ENCODE measurements around the gene TRIM24. TPM values are rescaled to one million over a fixed set of nuclear protein-coding genes. Genes with fewer than 3 reads are reported as not detected.
"Not testable (repeated sequence)": the region's sequence is repeated elsewhere in the genome, so short reads cannot be mapped to it uniquely, and the experiment has no call there.

Gene TRIM24
- total and polyA plus RNA-seq, 2 experiments from 2014 or later: 3.4 to 7.5 TPM

- Histone ChIP-seq H3K79me2 (ENCODE audit: insufficient read depth) (no peaks in the 10 kb centered on the region), H2AFZ (no peak overlapping the region), H3K4me1 (ENCODE audit: insufficient read depth) (no peaks in the 10 kb centered on the region), H3K4me3 (no peak overlapping the region), H3K9me2 (ENCODE audit: insufficient read depth) (no peaks in the 10 kb centered on the region), H4K20me1 (ENCODE audit: insufficient read depth) (no peaks in the 10 kb centered on the region), H3K9me3 (ENCODE audit: low read depth) (no peaks in the 10 kb centered on the region), H3K9ac (no peak overlapping the region), H3F3A (ENCODE audit: insufficient read depth) (no peaks in the 10 kb centered on the region), H3K27ac (no peak overlapping the region), H3K36me3 (ENCODE audit: low read depth) (0 out of 2 replicates have a peak, but pooled peaks cover 19% of the 10 kb centered on the region), H3K4me2 (ENCODE audit: unreplicated experiment) (no peak overlapping the region), H3K27me3 (replicated peaks; ENCODE audit: insufficient read depth) (no peaks in the 10 kb centered on the region)
- no peak for TF ChIP-seq EZH2phosphoT487 (IDR thresholded peaks at IDR 0.05; ENCODE audit: insufficient read depth, low read depth)
- TF ChIP-seq EZH2 (IDR thresholded peaks at IDR 0.05; ENCODE audit: insufficient read depth, poor library complexity, severe bottlenecking): no peak
- WGBS, 2 experiments (ENCODE audit: low coverage in 1 of 2, low lambda C conversion rate in 2 of 2, missing lambda C conversion rate in 2 of 2): 96 to 98% methylated on average over 3 of the region's 3 CpGs
- in situ Hi-C loops (cut with MboI): no loop called here
- DNase-seq: no peak
Observed at GRCh38 chr7:138525757-138526156, 65.7 kb downstream of the TRIM24 start.

GRCh38 chr7:138527746-138528223 lies 67.7 kb downstream of the TRIM24 start:
- H3K9me3 ChIP-seq (ENCODE audit: low read depth): no peaks in the 10 kb centered on the region
- in situ Hi-C loops (cut with MboI): no loop called here
- H4K20me1 ChIP-seq (ENCODE audit: insufficient read depth): no peaks in the 10 kb centered on the region
- no peaks in the 10 kb centered on the region for H3K9me2 ChIP-seq (ENCODE audit: insufficient read depth)
- no peaks in the 10 kb centered on the region for H3K4me1 ChIP-seq (ENCODE audit: insufficient read depth)
- DNase-seq: no peak
- no peaks in the 10 kb centered on the region for H3K27me3 ChIP-seq (replicated peaks; ENCODE audit: insufficient read depth)
- 0 out of 2 replicates have a peak, but pooled peaks cover 19% of the 10 kb centered on the region for H3K36me3 ChIP-seq (ENCODE audit: low read depth)
- TF ChIP-seq EZH2phosphoT487 (IDR thresholded peaks at IDR 0.05; ENCODE audit: insufficient read depth, low read depth) (no peak), EZH2 (IDR thresholded peaks at IDR 0.05; ENCODE audit: insufficient read depth, poor library complexity, severe bottlenecking) (no peak)
- no peaks in the 10 kb centered on the region for H3K79me2 ChIP-seq (ENCODE audit: insufficient read depth)
- no peak overlapping the region for H3K27ac ChIP-seq
- H3F3A ChIP-seq (ENCODE audit: insufficient read depth): no peaks in the 10 kb centered on the region
- no peak overlapping the region for H3K4me2 ChIP-seq (ENCODE audit: unreplicated experiment)
- no peak overlapping the region for H2AFZ ChIP-seq
- H3K9ac ChIP-seq: no peak overlapping the region
- 95 to 96% methylated on average over 5 of the region's 5 CpGs for whole genome bisulfite sequencing, 2 experiments (ENCODE audit: low coverage in 1 of 2, low lambda C conversion rate in 2 of 2, missing lambda C conversion rate in 2 of 2)
- no peak overlapping the region for H3K4me3 ChIP-seq

GRCh38 chr7:138536833-138537232 lies 76.8 kb downstream of the TRIM24 start:
- H3F3A ChIP-seq (ENCODE audit: insufficient read depth); H3K4me1 ChIP-seq (ENCODE audit: insufficient read depth); H3K9me3 ChIP-seq (ENCODE audit: low read depth); H3K9me2 ChIP-seq (ENCODE audit: insufficient read depth); H4K20me1 ChIP-seq (ENCODE audit: insufficient read depth); H3K79me2 ChIP-seq (ENCODE audit: insufficient read depth); H2AFZ ChIP-seq; H3K36me3 ChIP-seq (ENCODE audit: low read depth); H3K27ac ChIP-seq; H3K27me3 ChIP-seq (replicated peaks; ENCODE audit: insufficient read depth); DNase-seq; H3K9ac ChIP-seq; H3K4me3 ChIP-seq; in situ Hi-C loops (cut with MboI); H3K4me2 ChIP-seq (ENCODE audit: unreplicated experiment): not testable (repeated sequence)
- WGBS, 2 experiments (ENCODE audit: low coverage in 1 of 2, low lambda C conversion rate in 2 of 2, missing lambda C conversion rate in 2 of 2): 88 to 93% methylated on average over 19 to 20 of the region's 20 CpGs

- Histone ChIP-seq H3K27me3 (replicated peaks; ENCODE audit: insufficient read depth) (no peaks in the 10 kb centered on the region), H4K20me1 (ENCODE audit: insufficient read depth) (no peaks in the 10 kb centered on the region), H3K4me2 (ENCODE audit: unreplicated experiment) (no peak overlapping the region), H3K9me3 (ENCODE audit: low read depth) (no peaks in the 10 kb centered on the region), H3K79me2 (ENCODE audit: insufficient read depth) (no peaks in the 10 kb centered on the region), H3K4me3 (no peak overlapping the region), H3K9ac (no peak overlapping the region), H3K9me2 (ENCODE audit: insufficient read depth) (no peaks in the 10 kb centered on the region), H3K27ac (no peak overlapping the region), H3K36me3 (ENCODE audit: low read depth) (no peaks in the 10 kb centered on the region), H2AFZ (no peak overlapping the region), H3K4me1 (ENCODE audit: insufficient read depth) (no peaks in the 10 kb centered on the region), H3F3A (ENCODE audit: insufficient read depth) (no peaks in the 10 kb centered on the region)
- no peak for DNase-seq
- WGBS, 2 experiments (ENCODE audit: low coverage in 1 of 2, low lambda C conversion rate in 2 of 2, missing lambda C conversion rate in 2 of 2): 88 to 89% methylated on average over 2 of the region's 2 CpGs
- in situ Hi-C loops (cut with MboI): no loop called here
- TF ChIP-seq EZH2 (IDR thresholded peaks at IDR 0.05; ENCODE audit: insufficient read depth, poor library complexity, severe bottlenecking): no peak
- TF ChIP-seq EZH2phosphoT487 (IDR thresholded peaks at IDR 0.05; ENCODE audit: insufficient read depth, low read depth): no peak
Observed at GRCh38 chr7:138538518-138538917, 78.5 kb downstream of the TRIM24 start.

Measured in GM23248 (cell line).